Activated naive CD4-positive, alpha-beta T cell treated with anti-CD3 and anti-CD28 coated beads, Interleukin-2, amount 50 U/mL, for 16 hours (primary cell): ENCODE data around the gene VPS41.

Source experiments
- DNase-seq: peaks from one replicate; pipeline ENCODE4 v3.0.0-alpha.2; 2020

Gene VPS41

DNA sequence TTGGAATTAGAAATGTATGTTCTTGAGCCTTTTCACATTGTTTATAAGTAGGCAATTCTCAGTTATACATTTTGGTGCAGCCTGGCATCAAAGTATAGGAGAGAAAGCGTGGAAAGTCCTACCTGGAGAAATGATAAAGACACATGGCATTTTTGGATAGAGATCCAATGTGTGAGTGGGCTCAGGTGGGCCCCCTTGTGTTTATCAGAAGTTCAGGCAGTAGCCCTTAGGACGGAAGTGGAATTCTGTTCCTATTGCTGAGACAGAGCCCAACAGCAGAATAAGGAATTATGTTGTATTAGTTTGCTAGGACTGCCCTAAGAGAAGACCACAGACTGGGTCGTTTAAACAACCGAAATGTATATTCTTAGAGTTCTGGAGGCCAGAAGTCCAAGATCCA lies 192.6 kb downstream of the VPS41 start:
- DNase-seq, result no peak

DNA sequence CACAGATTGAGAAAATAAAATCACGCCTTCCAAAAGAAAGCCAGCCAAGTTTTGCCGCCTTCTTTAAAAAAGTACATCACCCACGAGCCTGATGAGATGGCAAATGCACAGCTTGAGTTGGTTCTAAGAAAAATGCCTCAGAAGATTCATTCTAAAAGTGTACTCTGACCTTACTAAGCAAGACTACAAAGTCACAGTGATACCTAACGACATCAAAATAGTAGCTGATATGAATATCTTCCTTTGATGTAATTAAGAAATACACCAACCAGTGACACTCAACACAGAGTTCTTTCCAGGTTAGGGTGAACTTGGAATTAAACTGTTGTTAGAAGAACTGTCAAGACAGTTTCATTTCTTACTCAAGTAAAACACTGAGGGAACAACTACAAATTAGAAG lies 199.9 kb downstream of the VPS41 start:
- DNase-seq, result no peak

- DNase-seq, result no peak
Measured at GRCh38 chr7:38704751-38705150, 204.2 kb downstream of the VPS41 start.

DNA sequence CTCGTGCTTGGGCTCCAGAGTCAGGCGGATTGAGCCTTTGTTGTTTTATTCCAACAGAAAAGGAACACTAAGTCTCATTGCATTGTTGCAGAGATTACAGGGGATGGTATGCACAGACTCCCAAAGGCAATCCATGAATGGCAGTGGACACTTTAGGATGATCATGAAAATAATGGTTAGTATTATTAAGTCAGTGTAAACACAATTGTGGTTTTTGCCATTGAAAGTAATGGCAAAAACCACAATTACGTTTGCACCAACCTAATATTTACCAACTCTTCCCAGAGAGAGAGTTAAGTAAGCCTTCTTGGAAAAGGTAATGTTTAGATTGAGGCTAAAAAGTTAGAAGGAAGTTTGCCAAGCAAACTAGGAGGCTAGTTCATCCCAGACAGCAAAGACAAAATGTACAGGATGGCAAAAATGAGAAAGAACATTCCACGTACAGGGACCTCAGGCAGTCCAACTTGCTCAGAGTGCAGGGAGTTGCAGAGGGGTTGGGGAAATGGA lies 204.9 kb downstream of the VPS41 start:
- no peak for DNase-seq

DNA sequence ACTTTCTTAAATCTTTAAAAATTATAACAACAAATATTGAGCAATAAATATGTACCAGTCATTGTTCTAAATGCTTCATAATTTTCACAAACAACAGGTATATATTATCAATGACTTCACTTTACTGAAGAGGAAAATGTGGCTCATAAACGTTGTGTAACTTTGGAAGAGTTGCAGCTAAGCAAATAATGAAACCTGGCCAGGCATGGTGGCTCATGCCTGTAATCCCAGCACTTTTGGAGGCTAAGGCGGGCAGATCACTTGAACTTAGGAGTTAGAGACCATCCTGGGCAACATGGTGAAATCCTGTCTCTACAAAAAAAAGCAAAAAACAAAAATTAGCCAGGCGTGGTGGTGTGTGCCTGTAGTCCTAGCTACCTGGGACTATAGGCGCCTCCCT lies 205.9 kb downstream of the VPS41 start:
- no peak for DNase-seq

DNA sequence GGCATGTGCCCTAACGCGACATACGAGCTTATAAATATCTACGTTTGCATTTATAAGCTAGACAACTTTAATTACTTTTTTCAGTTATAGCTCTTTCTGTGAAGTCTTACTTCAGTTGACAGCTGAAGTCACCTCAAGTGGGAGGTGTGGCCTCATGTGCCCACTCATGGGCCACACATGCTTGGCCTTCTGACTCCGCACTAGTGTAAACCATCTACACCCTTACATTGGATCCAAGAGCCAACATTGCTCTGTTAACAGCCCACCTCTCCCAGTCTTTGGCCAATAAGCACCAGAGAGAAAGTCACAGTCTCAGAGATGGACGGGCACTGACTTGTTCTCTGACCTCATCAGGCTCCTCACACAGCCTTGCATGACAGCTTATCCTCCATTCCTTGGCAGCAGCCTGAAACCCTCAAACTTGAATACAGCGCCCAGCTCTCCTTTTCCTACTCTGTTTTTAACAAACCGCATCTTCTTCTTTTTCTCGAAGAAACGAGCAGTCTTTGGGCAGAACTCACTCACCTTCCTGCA lies 206.9 kb downstream of the VPS41 start:
- DNase-seq, result no peak

GRCh38 chr7:38700116-38700515 lies 208.9 kb downstream of the VPS41 start:
- no peak for DNase-seq

DNA sequence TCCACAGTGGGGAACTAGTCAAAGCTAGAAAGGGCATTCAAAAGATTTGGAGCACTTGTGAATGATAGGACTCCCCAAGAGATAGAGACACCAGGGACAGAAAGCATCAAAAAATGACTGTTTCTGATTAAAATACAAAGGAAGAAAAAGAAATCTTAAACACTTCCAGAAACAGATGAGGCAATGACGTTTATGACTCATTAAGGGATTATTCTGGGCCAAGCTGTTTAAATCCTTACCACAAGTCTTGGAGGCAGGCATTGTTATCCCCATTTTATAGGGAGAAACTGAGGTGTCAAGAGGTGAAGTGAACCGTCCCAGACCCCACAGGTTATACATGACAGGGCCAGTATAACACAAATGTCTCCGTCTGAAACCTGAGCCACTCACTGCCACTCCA lies 209.5 kb downstream of the VPS41 start:
- no peak for DNase-seq

- DNase-seq, result no peak
Measured at GRCh38 chr7:38694326-38694725, 214.7 kb downstream of the VPS41 start.

DNA sequence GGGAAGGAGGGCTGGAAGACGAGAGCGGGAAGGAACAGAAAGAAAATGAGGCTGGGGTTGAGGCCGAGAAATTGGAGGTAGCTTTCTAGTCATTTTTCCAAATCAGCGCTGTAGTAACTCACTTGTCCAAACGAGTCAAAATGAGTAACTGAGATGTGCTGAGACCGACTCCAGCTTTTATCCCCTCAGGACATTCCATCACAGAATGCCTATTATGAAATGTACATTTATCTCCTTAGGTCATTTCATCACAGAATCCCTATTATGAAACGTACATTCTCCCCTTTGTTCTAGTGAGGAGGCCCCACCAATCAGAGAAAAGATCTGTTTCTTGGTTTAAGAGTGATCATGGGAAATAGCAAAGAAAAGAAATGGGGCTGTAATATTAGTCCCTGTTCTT lies 222.1 kb downstream of the VPS41 start:
- DNase-seq, result no peak

- no peak for DNase-seq
Measured at GRCh38 chr7:38685851-38686250, 223.1 kb downstream of the VPS41 start.

- no peak for DNase-seq
Measured at GRCh38 chr7:38682606-38683005, 226.4 kb downstream of the VPS41 start.

GRCh38 chr7:38681882-38682281 lies 227.1 kb downstream of the VPS41 start:
- no peak for DNase-seq

- no peak for DNase-seq
Measured at GRCh38 chr7:38679419-38679818, 229.6 kb downstream of the VPS41 start.

- DNase-seq, result no peak
Measured at GRCh38 chr7:38678698-38679054, 230.3 kb downstream of the VPS41 start.

DNA sequence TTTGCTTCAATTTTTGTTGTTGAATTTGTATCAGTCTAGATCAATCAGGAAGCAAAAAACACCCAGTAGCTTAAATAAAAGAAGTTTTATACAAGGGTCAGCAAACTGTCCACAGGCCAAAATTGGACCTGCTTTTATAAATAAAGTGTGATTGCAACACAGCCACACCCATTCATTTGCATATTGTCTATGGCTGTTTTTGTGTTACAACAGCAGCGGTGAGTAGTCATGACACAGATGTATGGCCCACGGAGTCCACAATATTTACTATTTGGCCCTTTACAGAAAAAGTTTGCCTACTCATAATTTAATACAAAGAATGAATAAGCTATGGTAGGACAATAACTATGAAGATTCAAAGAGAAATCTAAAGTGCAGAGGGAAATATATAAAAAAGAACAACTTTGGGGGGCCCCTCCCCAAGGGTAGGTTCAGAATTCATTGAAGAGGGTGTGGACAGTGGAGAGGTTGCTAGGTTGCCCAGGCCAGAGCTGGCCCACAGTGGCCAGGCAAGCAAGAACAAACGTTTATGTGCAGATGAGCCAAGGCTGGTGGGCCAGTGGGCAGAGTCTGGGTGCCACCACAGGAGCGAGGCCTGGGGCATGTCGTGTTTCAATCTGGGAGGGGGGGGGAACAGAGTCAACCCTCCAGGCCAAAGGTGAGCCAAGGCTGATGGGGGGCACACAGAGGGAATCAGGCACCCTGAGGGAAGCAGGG lies 230.9 kb downstream of the VPS41 start:
- DNase-seq, result no peak

GRCh38 chr7:38675494-38676106 lies 233.4 kb downstream of the VPS41 start:
- no peak for DNase-seq

DNA sequence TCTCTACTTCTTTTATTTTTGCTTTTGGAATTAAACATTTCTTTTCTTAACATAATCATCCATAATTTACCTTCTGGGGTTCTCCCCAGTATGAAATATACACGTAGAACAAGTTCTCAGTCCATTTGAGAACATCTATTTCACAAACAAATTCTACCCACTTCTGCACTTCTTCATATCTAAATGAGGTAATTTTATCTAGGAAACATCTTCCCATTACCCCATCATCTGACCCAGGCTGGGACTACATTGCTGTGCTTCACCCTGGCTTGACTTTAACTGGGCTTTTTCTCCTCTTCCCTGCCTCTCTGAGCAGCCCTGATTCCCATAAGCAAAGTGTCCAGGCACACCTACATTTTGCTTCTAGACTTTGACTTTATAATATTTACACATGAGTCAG lies 234.5 kb downstream of the VPS41 start:
- DNase-seq, result no peak

DNA sequence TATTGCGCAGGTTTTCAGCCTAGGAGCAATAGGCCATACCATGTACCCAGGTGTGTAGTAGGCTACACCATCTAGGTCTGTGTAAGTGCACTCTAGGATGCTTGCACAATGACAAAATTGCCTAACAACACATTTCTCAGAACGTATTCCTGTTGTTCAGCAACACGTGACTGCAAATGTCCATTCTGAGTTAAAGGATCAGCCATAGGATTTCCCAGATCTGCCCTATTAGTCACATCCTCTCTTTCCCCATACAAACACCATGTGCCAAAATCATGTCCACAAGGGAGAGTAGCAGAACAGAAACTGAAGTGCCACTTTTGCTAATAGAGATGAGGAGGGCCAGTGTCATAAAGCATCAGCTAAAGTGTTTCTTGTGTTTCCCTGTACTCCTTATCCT lies 235.2 kb downstream of the VPS41 start:
- no peak for DNase-seq
